ENCODE data around the gene FAM163B.
A peak's percentile ranks its signal among the peaks of the same experiment; 100 is the strongest.
"Not testable (repeated sequence)": the region's sequence is repeated elsewhere in the genome, so short reads cannot be mapped to it uniquely, and the experiment has no call there.

FAM163B gene

DNA sequence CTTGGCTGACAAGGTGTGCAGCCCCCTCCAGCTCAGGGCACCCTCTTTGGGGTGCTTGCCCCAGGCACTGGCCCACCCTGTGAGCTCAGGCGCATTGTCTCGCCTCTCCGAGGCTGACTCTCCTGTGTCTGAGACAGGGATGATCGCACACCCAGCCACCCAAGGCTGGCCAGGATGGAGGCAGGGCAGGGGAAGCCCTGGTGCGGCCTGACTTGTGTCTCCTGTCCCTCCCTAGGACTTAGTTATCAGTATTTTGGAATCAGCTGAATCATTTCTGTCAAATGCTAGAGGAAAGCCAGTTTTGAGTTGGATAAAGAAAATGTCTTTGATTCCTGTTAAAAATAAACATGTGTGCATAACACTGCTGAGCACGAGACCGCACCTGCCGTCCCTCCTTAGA lies 24.5 kb upstream of the FAM163B start:
- Histone ChIP-seq H3K36me3 (no peaks in the 10 kb centered on the region), H3K27ac (peak overlapping the region; percentile 67), H3K9ac (peak overlapping the region; percentile 51; the same call in 1 of the 2 replicates), H4K20me1 (no peaks in the 10 kb centered on the region), H3K9me3 (no peaks in the 10 kb centered on the region), H3K4me2 (peak overlapping the region; percentile 77), H3K27me3 (no peaks in the 10 kb centered on the region), H3K4me3 (no peak overlapping the region), H3K4me1 (peaks cover 67% of the 10 kb centered on the region)
- no peak for TF ChIP-seq Cebpa-rat (IDR thresholded peaks at IDR 0.05)

GRCh38 chr9:133632806-133633680 lies 23.9 kb upstream of the FAM163B start:
- H3K9me3 ChIP-seq: no peaks in the 10 kb centered on the region
- no peak for TF ChIP-seq Cebpa-rat (IDR thresholded peaks at IDR 0.05)
- no peak overlapping the region for H3K4me3 ChIP-seq
- H3K4me2 ChIP-seq: peak overlapping the region; percentile 77
- H3K4me1 ChIP-seq: peaks cover 60% of the 10 kb centered on the region
- peak overlapping the region; percentile 67 for H3K27ac ChIP-seq
- H3K27me3 ChIP-seq: no peaks in the 10 kb centered on the region
- H3K9ac ChIP-seq: peak overlapping the region; percentile 51; the same call in 1 of the 2 replicates
- no peaks in the 10 kb centered on the region for H4K20me1 ChIP-seq
- H3K36me3 ChIP-seq: no peaks in the 10 kb centered on the region

DNA sequence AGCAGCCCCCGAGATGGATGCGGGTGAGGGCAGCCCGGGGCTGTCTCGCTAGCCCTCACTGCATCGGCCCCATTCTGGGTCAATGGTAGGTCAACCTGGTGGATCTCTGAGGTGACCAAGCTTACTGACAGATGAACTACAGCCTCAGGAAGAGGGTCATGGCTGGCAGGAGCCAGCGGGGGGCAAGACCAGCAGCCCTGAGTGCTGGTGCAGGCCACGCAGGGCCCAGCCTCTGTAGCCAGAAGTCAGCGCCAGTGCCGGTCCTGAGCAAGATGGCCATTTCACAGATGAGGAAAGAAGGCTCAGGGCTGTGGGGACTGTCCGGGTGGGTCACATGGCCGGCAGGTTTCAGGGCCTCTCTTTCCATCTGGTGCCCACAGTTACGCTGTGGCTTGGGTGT lies 21.9 kb upstream of the FAM163B start:
- Histone ChIP-seq H3K36me3 (no peaks in the 10 kb centered on the region), H3K27ac (no peak overlapping the region), H3K9me3 (peaks cover 16% of the 10 kb centered on the region), H3K4me3 (no peak overlapping the region), H3K27me3 (no peaks in the 10 kb centered on the region), H3K4me2 (no peak overlapping the region), H3K9ac (no peak overlapping the region), H4K20me1 (no peaks in the 10 kb centered on the region), H3K4me1 (peaks cover 41% of the 10 kb centered on the region)
- no peak for TF ChIP-seq Cebpa-rat (IDR thresholded peaks at IDR 0.05)

DNA sequence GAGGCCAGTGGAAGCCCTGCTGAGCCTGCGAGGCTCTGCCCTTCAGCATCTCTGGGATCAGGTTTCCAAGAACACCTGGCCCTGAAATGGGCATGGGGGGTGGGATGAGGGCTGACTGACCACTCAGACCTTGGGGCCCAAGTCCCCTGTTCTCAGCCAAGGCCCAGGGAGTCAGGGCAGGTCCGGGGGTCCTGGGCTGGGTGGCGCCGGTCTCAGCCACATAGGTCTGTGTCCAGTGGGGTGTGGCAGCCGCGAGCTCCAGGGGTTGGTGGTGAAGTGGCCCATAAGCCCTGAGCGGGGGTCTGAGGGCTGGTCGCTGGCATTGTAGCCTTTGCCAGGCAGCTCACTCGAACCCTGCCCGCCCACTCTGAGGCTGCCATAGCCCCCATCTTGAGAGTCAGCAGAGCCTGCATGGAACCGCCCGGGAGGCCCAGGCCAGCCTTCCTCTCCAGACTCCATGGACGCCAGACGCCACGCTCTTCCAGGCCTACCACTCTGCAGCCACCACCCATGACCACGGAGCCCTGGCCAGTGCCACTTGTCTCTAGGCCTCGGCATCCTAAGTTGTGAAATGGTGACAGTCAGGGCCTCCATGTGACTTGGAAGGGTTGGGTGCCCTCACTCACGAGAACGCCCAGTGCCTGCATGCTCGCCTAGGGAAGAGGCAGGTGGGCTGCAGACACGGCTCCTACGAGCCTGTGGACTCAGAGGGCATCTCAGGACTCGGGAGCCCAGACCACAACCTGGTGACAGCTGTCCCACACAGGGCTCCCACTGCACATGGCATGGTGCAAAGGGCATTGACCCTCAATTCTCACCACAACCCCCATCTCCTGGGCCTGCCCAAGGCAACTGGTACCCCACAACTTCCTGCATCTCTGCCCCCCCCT lies 20.3 kb upstream of the FAM163B start:
- H3K4me2 ChIP-seq: no peak overlapping the region
- no peak overlapping the region for H3K9ac ChIP-seq
- no peaks in the 10 kb centered on the region for H3K27me3 ChIP-seq
- H3K9me3 ChIP-seq: peaks cover 33% of the 10 kb centered on the region
- no peak for TF ChIP-seq Cebpa-rat (IDR thresholded peaks at IDR 0.05)
- H3K4me1 ChIP-seq: peaks cover 25% of the 10 kb centered on the region
- no peak overlapping the region for H3K27ac ChIP-seq
- no peak overlapping the region for H3K4me3 ChIP-seq
- H3K36me3 ChIP-seq: no peaks in the 10 kb centered on the region
- H4K20me1 ChIP-seq: no peaks in the 10 kb centered on the region

DNA sequence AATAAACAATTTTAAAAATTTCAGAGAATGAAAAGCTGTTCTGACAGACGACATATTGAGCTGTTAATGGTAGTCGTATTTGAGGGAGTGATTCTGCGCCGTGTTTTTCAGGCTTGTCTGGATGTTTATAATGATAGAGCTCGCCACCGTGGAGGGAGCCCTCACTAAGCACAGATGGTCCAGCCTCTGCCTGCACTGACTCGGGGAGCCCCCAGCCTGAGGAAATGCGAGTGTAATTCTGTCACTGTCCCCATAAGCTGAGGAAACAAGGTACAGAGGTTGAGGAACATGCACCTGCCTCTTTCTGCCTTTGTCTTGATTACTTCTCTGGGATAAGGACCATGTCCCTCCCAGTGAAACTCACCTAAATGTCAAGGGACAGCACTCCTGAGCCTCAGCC lies 19.6 kb upstream of the FAM163B start:
- Histone ChIP-seq H3K4me3 (no peak overlapping the region), H3K27me3 (no peaks in the 10 kb centered on the region), H3K4me2 (no peak overlapping the region), H3K9me3 (peaks cover 36% of the 10 kb centered on the region), H3K4me1 (peaks cover 18% of the 10 kb centered on the region), H3K36me3 (no peaks in the 10 kb centered on the region), H3K27ac (no peak overlapping the region), H3K9ac (no peak overlapping the region), H4K20me1 (no peaks in the 10 kb centered on the region)
- TF ChIP-seq Cebpa-rat (IDR thresholded peaks at IDR 0.05): no peak

GRCh38 chr9:133627341-133627740 lies 18.2 kb upstream of the FAM163B start:
- no peak overlapping the region for H3K27ac ChIP-seq
- H3K4me3 ChIP-seq: no peak overlapping the region
- no peaks in the 10 kb centered on the region for H4K20me1 ChIP-seq
- H3K27me3 ChIP-seq: no peaks in the 10 kb centered on the region
- TF ChIP-seq Cebpa-rat (IDR thresholded peaks at IDR 0.05): no peak
- H3K4me2 ChIP-seq: no peak overlapping the region
- no peak overlapping the region for H3K9ac ChIP-seq
- no peaks in the 10 kb centered on the region for H3K36me3 ChIP-seq
- H3K9me3 ChIP-seq: peaks cover 36% of the 10 kb centered on the region
- H3K4me1 ChIP-seq: peaks cover 3% of the 10 kb centered on the region

- not testable (repeated sequence) for H3K4me2 ChIP-seq, H4K20me1 ChIP-seq, H3K27me3 ChIP-seq, H3K9ac ChIP-seq, H3K36me3 ChIP-seq, H3K4me3 ChIP-seq, H3K4me1 ChIP-seq, H3K27ac ChIP-seq
- H3K9me3 ChIP-seq: peaks cover 36% of the 10 kb centered on the region
Observed at GRCh38 chr9:133626008-133626407, 16.8 kb upstream of the FAM163B start.

DNA sequence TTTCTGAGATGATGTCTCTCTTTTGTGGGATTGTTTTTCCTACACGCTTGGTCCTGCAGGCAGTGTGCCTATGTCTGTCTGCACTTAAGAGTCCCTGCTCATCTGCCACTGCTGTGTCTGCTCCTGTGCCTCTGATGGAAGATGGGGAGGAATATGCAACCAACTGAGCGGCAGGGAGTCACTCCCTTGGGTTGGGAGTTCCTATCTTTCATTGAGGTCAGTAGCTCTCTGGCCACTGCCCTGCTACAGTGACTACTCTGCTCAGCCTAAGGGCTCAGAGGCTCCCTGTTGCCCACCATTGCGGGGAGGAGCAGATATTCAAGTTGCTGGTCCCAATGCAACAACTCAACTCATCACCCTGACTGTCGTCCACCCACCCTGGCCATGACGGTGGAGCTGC lies 13.4 kb upstream of the FAM163B start:
- no peak for TF ChIP-seq Cebpa-rat (IDR thresholded peaks at IDR 0.05)
- H3K4me1 ChIP-seq: peaks cover 37% of the 10 kb centered on the region
- H3K27ac ChIP-seq: no peak overlapping the region
- no peak overlapping the region for H3K4me2 ChIP-seq
- no peaks in the 10 kb centered on the region for H3K27me3 ChIP-seq
- H3K4me3 ChIP-seq: no peak overlapping the region
- H3K9ac ChIP-seq: no peak overlapping the region
- peaks cover 34% of the 10 kb centered on the region for H3K9me3 ChIP-seq
- no peaks in the 10 kb centered on the region for H3K36me3 ChIP-seq
- no peaks in the 10 kb centered on the region for H4K20me1 ChIP-seq

DNA sequence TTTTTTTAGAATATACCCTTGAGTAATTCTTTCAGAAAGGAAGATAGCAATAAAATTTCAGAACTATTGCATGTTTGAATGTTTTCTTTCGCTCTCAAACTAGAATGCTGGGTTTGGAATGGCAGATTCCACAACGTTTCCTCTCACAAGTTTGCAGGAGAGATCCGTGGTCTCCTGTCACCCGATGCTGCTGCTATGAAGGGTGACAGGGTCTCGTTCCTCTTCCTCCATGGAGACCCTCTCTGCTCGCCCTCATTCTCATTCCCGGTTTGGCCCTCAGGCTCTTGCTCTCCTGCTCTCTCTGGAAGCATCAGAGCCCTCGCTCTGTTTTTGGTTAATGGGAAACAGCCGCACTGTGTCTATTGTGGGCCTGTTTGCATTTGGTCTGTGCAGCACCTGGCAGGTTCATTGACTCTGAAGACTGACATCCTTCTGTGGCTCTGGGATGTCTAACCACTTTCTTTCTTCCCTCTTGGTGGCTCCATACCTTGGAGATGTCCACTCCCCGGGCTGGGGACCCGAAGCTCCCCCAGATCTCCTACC lies 12.6 kb upstream of the FAM163B start:
- Histone ChIP-seq H3K4me3 (no peak overlapping the region), H3K9ac (no peak overlapping the region), H3K4me1 (peaks cover 41% of the 10 kb centered on the region), H3K36me3 (no peaks in the 10 kb centered on the region), H4K20me1 (no peaks in the 10 kb centered on the region), H3K4me2 (no peak overlapping the region), H3K9me3 (peaks cover 26% of the 10 kb centered on the region), H3K27me3 (no peaks in the 10 kb centered on the region), H3K27ac (no peak overlapping the region)
- no peak for TF ChIP-seq Cebpa-rat (IDR thresholded peaks at IDR 0.05)

- peak overlapping the region; percentile 72 for H3K4me2 ChIP-seq
- no peak overlapping the region for H3K4me3 ChIP-seq
- H3K9ac ChIP-seq: no peak overlapping the region
- no peaks in the 10 kb centered on the region for H4K20me1 ChIP-seq
- H3K27me3 ChIP-seq: no peaks in the 10 kb centered on the region
- no peaks in the 10 kb centered on the region for H3K36me3 ChIP-seq
- H3K27ac ChIP-seq: no peak overlapping the region
- TF ChIP-seq Cebpa-rat (IDR thresholded peaks at IDR 0.05): no peak
- peaks cover 41% of the 10 kb centered on the region for H3K4me1 ChIP-seq
- peaks cover 6% of the 10 kb centered on the region; the same call in 1 of the 2 replicates for H3K9me3 ChIP-seq
Observed at GRCh38 chr9:133619791-133620190, 10.6 kb upstream of the FAM163B start.

Measured in BLaER1 (cell line).